CD4-positive, alpha-beta T cell treated with Interleukin-15 for 4 hours (primary cell): Measurements from ENCODE around the gene ANKRD29.

Source experiments
- DNase-seq: peaks from one replicate; pipeline ENCODE4 v3.0.0-alpha.2; 2020; ENCODE audit warnings: low spot score

Gene ANKRD29

DNA sequence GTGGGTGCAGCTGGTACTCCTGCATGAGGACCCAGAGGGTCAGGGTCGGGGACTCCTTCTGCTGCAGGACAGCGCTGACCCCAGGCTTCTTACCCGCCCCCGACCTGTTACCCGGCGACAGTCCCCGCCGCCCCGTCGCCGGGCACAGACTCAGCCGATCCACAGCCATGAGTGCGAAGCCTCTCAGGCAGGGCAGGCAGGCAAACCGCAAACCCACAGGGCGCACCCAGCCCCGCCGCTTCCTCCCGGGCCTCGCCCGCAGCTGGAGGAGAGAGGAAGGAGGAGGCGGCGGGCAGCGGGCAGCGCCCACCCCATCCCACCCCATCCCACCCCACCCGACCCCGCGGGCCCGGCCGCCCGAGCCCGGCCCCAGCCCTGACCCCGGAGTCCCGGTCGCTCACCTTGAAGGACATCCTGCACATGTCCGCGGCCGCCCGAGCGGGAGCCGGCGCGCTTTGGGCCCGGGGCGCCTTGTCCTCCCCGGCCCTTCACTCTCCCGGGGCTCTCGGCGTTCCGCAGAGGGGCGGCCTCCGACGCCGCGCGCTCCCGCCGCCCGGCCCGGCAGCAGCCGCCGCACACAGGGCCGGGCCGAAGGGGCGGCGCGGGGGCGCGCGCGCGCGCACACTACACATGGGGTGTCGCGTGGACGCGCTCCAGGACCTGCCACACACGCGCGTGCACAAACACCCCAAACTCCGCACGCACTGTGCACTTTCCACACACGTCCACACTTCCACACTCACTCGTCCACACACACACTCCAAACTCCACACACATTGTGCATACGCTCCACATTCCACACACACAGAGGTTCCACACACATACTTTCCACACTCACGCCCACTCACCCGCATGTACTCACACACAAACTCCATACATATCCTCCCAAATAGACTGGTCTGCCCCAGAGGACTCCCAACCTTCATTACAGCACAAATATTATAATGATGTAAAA, at the start of gene ANKRD29:
Gene ANKRD29 (minus strand): TSS at position 603 of the 955 bp plus-strand sequence. CDS start 181 bp downstream, at position 422.
- DNase-seq = peak; percentile 50

DNA sequence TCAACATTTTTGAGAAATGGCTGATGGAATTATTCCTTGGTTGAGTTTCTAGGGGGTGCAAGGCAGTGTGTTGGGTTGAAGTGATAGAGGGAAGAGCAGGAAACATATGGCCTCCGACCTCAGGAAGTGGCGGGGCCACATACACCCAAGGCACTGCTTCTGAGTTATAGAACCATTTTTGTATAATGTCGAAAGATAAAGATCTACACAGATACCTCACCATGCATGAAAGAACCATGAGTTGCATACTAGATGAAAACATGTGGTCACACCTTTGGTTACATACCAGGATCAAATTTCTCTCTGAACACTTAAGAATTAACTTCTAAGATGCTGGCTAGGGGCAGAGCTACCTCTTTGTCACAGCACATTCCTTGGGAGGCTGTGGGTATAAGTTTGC, 49.7 kb upstream of the ANKRD29 start:
- no peak for DNase-seq

GRCh38 chr18:23711426-23711825, 48.7 kb upstream of the ANKRD29 start:
- no peak for DNase-seq

DNA sequence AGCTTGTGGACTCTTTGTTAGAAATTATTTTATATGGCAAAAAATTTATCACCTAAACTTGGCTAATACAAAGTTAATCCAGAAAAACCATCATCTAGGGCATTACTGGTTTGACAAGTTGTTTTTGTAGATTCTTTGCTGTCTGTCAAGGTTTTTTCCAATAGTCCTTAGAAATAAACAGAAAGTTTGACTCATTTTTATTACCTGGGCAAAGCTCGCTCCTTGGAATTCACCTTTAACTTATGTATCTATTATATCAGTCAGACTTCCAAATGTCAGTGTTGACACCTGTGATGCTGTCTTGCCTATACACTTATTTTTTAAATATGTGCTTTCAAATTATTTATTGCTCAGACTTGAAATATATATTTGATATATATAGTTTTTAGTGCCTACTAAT, 48.2 kb upstream of the ANKRD29 start:
- DNase-seq = no peak

- DNase-seq = no peak
These were observed 47.4 kb upstream of the ANKRD29 start for GRCh38 chr18:23710068-23710527.

DNA sequence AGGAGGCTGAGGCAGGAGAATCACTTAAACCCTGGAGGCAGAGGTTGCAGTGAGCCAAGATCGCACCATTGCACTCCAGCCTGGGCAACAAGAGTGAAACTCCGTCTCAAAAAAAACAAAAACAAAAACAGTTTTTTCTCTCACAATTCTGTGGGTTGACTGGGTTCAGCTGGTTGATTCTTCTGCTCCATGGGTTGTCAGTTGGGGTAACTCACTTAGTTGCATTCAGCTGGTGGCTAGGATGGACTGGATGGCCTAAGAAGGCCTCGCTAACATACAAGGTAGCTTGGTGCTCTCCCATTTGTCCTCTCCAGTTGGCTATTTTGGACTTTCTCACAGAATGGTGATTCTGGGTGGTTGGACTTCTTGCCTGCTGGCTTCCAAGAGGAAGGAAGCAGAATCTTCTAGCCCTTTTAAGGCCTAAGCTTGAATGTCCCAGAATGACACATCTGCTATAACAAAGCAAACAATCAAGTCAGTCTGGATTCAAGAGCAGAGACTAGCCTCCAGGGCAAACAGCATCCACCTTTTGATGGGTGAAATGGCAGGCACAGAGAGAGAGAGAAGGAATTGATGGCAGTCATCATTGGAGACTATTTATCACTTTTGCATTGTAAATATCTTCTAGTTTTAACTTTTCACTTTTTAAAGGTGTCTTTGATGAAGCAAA, 44.4 kb upstream of the ANKRD29 start:
- DNase-seq = no peak

- no peak for DNase-seq
These were observed 42.1 kb upstream of the ANKRD29 start for GRCh38 chr18:23704806-23705205.

DNA sequence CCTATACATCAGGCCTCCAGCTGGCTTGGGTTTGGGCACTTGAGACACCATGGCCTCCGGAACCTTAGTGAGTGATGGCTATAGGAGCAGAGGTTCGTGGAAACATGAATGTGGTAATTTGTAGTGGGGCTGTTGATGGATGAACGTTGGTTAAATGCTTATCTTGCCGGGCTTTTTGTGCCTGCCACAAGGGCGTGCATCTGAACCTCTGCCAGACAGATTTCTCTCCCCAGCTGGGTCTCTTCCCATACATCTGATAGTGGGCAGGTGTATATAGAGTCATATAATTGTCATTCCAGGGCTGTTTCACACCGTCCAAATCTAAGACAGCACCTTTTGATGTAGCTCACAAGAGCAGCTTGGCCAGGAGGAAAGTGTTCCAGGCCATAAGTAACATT, 41.3 kb upstream of the ANKRD29 start:
- DNase-seq = no peak

- DNase-seq = peak; percentile 40
These were observed 40.6 kb upstream of the ANKRD29 start for GRCh38 chr18:23703057-23703986.

- DNase-seq = no peak
These were observed 39.9 kb upstream of the ANKRD29 start for GRCh38 chr18:23702606-23703005.

- no peak for DNase-seq
These were observed 38.9 kb upstream of the ANKRD29 start for GRCh38 chr18:23701544-23702064.

DNA sequence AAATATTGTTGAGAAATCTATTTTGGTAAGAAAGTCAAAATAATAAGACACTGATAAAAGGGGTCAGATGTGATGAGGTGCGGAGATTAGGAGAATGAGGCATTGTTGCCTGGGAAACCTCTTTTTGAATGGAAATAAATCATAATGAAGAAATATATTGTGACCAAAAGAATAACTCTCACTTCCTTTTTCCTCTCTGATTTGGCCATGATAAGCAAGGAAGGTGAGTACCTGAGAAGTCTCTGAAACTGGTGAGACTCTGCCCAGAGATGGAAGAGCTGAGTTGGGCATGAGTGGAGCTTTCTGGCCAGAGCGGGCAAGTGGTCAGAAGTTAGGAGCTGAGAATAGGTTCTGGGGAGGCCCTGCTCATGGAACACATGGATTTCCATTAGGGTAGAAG, 38.3 kb upstream of the ANKRD29 start:
- no peak for DNase-seq

DNA sequence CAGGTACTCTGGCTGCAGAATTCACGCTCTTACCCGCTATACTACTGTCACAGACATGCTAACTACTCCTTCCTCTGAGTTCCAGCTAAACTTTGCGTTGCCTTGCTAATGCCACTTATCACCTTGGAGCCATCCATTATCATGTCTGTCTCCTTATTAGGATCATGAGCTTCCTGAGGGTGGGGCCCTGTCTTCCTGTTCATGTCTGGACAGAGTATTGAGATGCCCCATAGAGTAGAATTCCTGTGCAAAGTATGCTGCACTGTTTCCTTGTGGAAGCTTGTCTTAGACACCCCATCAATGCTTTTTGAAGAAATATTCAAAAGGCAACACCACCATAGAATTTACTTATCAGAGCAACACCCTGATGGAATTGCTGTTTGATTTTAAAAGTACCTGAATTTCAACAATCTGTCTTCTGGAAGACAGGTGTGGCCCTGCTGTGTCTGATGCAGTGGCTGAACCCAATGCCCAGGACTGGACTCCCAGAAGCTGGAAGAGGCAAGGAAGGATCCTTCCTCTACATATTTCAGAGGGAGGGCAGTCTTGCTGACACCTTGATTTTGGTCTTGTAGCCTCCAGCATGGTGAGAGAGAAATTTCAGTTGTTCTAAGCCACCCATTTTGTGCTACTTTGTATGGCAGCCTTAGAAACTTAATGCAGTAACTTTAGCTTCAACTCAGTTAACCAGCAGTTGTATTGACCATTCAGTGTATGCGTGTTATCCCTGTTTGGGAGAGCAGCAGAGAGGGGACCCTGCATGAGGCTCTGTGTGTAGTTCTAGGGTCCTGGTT, 32.1 kb upstream of the ANKRD29 start:
- no peak for DNase-seq

- no peak for DNase-seq
These were observed 31.1 kb upstream of the ANKRD29 start for GRCh38 chr18:23693846-23694245.

- no peak for DNase-seq
These were observed 27.9 kb upstream of the ANKRD29 start for GRCh38 chr18:23690505-23691068.

GRCh38 chr18:23689616-23690504, 27.1 kb upstream of the ANKRD29 start:
- no peak for DNase-seq

- no peak for DNase-seq
These were observed 26.4 kb upstream of the ANKRD29 start, which contains the start of gene LAMA3 for GRCh38 chr18:23689031-23689615. LAMA3 (plus strand) TSS chr18:23689453; CDS start chr18:23689684, 231 bp downstream.

GRCh38 chr18:23688528-23688927, 25.8 kb upstream of the ANKRD29 start:
- DNase-seq = no peak
